ENCODE results near the gene DUSP19. TPM values are rescaled to one million over a fixed set of nuclear protein-coding genes. Genes with fewer than 3 reads are reported as not detected.

DUSP19 gene
- total and polyA plus RNA-seq, 7 experiments from 2014 or later, result 0.66 to 3.3 (median 1.2) TPM

DNA sequence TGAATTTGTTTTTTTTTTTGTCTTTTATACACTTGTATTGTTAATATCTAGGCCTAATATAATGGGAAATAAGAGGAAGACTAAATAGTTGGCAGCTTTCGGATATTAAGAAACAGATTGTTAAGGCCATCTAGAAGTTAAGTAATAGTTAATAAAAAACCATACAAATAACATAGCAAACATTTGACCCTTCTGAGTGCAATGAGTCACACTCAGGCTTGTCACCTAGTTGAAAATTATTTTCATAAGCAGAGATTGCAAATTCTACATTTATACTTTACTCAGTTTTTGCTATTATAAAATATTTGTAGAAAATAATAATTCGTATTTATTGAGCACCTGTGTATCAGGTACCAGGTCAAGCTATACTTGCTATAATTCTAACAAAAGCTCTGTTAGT is 48.1 kb downstream of the DUSP19 start:
- ChIA-PET CTCF (no interaction called here), POLR2A (no interaction called here)
- Histone ChIP-seq H3K27me3 (ENCODE audit: control insufficient read depth in 2 of 2, insufficient read depth in 2 of 2, low read length in 2 of 2) (no peaks in the 10 kb centered on the region), H3K9me3 (ENCODE audit: control insufficient read depth in 2 of 3, low read length in 3 of 3) (no peaks in the 10 kb centered on the region), H3K36me3 (ENCODE audit: control insufficient read depth in 2 of 3, insufficient read depth in 3 of 3, low read length in 3 of 3) (peaks cover 0 to 9% (median 3%) of the 10 kb centered on the region in 3 experiments), H3K4me1 (ENCODE audit: control insufficient read depth in 2 of 2, insufficient read depth in 2 of 2, low read length in 2 of 2) (peaks cover 8 to 15% of the 10 kb centered on the region in 2 donors), H3K4me3 (ENCODE audit: low read length) (no peak overlapping the region), H3K27ac (ENCODE audit: low read depth, low read length) (no peak overlapping the region)
- no peak for ATAC-seq
- H3K4me1 Mint-ChIP-seq, result peaks cover 21 to 57% (median 37%) of the 10 kb centered on the region in 7 donors
- peaks cover 0 to 12% (median 5%) of the 10 kb centered on the region in 5 donors for H3K27me3 Mint-ChIP-seq
- no peak for DNase-seq
- H3K36me3 Mint-ChIP-seq, result peaks cover 4 to 12% (median 10%) of the 10 kb centered on the region in 5 donors
- no peak overlapping the region for H3K27ac Mint-ChIP-seq
- peak overlapping the region in 6 of 10 donors; percentile 90 to 100 (median 96) for H3K4me3 Mint-ChIP-seq
- intact Hi-C loops (cut with micrococcal nuclease), result no loop called here
- H3K9me3 Mint-ChIP-seq, result no peaks in the 10 kb centered on the region

DNA sequence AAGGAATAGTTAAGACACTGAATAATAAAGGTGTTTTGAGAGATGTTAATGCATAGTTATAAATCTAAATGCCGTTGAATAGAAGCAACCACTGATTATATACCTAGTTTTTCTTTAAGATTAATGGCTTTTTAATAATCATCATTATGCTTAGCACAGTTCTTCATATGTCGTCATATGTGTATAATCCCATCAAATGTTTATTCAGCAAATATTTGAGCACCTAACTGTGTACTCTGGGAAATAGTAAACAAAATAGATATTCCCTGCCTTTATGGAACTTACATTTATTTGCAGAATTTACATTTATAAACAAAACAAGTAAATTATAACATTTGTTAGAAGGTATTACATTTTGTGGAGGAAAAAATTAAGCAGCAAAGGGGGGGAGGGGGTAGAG is 55.5 kb downstream of the DUSP19 start:
- ChIA-PET CTCF (no interaction called here), POLR2A (no interaction called here)
- Mint-ChIP-seq H3K27ac (no peak overlapping the region), H3K9me3 (no peaks in the 10 kb centered on the region), H3K4me3 (no peak overlapping the region), H3K36me3 (peaks cover 17 to 42% (median 32%) of the 10 kb centered on the region in 5 donors), H3K27me3 (no peaks in the 10 kb centered on the region), H3K4me1 (peaks cover 2 to 21% (median 15%) of the 10 kb centered on the region in 7 donors)
- H3K9me3 ChIP-seq (ENCODE audit: control insufficient read depth in 2 of 3, low read length in 3 of 3), result no peaks in the 10 kb centered on the region
- intact Hi-C loops (cut with micrococcal nuclease), result no loop called here
- H3K4me1 ChIP-seq (ENCODE audit: control insufficient read depth in 2 of 2, insufficient read depth in 2 of 2, low read length in 2 of 2), result no peaks in the 10 kb centered on the region
- H3K36me3 ChIP-seq (ENCODE audit: control insufficient read depth in 2 of 3, insufficient read depth in 3 of 3, low read length in 3 of 3), result peaks cover 0 to 13% (median under 1%) of the 10 kb centered on the region in 3 experiments
- H3K27ac ChIP-seq (ENCODE audit: low read depth, low read length), result no peak overlapping the region
- DNase-seq, result no peak
- no peak overlapping the region for H3K4me3 ChIP-seq (ENCODE audit: low read length)
- no peak for ATAC-seq
- H3K27me3 ChIP-seq (ENCODE audit: control insufficient read depth in 2 of 2, insufficient read depth in 2 of 2, low read length in 2 of 2), result no peaks in the 10 kb centered on the region

DNA sequence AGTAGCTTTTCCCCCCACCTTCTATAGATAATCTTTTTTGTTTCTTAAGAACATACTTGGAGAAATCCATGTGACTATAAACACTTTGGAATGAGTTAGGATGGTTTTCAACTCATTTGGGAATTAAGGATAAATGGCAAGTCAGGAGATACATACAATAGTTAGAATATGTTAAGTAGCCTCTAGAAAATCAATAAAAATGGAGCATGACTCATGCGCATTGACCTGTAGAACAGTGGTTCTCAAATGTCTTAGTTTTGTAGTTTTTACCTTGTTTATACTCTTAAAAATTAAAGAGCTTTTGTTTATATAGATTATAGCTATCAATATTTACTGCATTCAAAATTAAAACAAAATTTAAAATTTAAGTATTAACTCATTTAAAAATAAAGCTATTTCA is 70.4 kb downstream of the DUSP19 start:
- Mint-ChIP-seq H3K9me3 (peaks cover 0 to 8% (median 2%) of the 10 kb centered on the region in 11 donors), H3K27ac (no peak overlapping the region), H3K4me3 (no peak overlapping the region), H3K36me3 (peaks cover 12 to 79% (median 55%) of the 10 kb centered on the region in 5 donors), H3K27me3 (no peaks in the 10 kb centered on the region), H3K4me1 (peaks cover 3 to 27% (median 18%) of the 10 kb centered on the region in 7 donors)
- no peaks in the 10 kb centered on the region for H3K9me3 ChIP-seq (ENCODE audit: control insufficient read depth in 2 of 3, low read length in 3 of 3)
- DNase-seq (no peak), ATAC-seq (no peak)
- intact Hi-C loops (cut with micrococcal nuclease), result no loop called here
- CTCF ChIA-PET, result interaction anchor here (0.6 kb wide), 1 partner anchor 39 kb away, joined by 3 read pairs; no protein-coding TSS in a partner anchor
- no peak overlapping the region for H3K27ac ChIP-seq (ENCODE audit: low read depth, low read length)
- no peak overlapping the region for H3K4me3 ChIP-seq (ENCODE audit: low read length)
- no peaks in the 10 kb centered on the region for H3K4me1 ChIP-seq (ENCODE audit: control insufficient read depth in 2 of 2, insufficient read depth in 2 of 2, low read length in 2 of 2)
- POLR2A ChIA-PET, result interaction anchor here (0.6 kb wide), 1 partner anchor 11 kb away, joined by 4 read pairs; no protein-coding TSS in a partner anchor
- H3K27me3 ChIP-seq (ENCODE audit: control insufficient read depth in 2 of 2, insufficient read depth in 2 of 2, low read length in 2 of 2), result no peaks in the 10 kb centered on the region
- H3K36me3 ChIP-seq (ENCODE audit: control insufficient read depth in 2 of 3, insufficient read depth in 3 of 3, low read length in 3 of 3), result peaks cover 0 to 14% (median 3%) of the 10 kb centered on the region in 3 experiments

DNA sequence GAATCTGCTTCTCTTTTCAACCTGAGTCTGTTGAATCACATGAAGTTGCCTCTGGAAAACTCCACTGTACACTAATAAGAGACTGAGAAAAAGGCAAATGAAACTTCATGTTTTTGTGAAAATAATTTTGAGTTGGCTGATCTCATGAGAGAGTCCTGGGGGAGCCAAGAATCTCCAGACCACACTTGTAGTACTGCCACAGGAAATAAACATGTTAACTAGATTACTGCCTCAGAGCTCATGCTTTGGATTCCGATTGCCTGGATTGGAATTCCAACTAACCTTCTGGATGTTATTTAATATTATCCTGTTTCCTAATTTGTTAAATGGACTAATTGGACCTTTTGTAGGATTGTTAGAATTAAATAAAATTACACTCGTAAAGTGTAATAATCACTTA is 70.9 kb downstream of the DUSP19 start:
- peaks cover 13 to 79% (median 55%) of the 10 kb centered on the region in 5 donors for H3K36me3 Mint-ChIP-seq
- CTCF ChIA-PET, result no interaction called here
- intact Hi-C loops (cut with micrococcal nuclease), result no loop called here
- H3K4me3 Mint-ChIP-seq, result no peak overlapping the region
- no peak overlapping the region for H3K27ac ChIP-seq (ENCODE audit: low read depth, low read length)
- peaks cover 0 to 4% (median under 1%) of the 10 kb centered on the region in 11 donors for H3K9me3 Mint-ChIP-seq
- no peaks in the 10 kb centered on the region for H3K9me3 ChIP-seq (ENCODE audit: control insufficient read depth in 2 of 3, low read length in 3 of 3)
- H3K27ac Mint-ChIP-seq, result no peak overlapping the region
- no peaks in the 10 kb centered on the region for H3K4me1 ChIP-seq (ENCODE audit: control insufficient read depth in 2 of 2, insufficient read depth in 2 of 2, low read length in 2 of 2)
- POLR2A ChIA-PET, result interaction anchor here (0.6 kb wide), 1 partner anchor 12 kb away, joined by 4 read pairs; no protein-coding TSS in a partner anchor
- H3K4me3 ChIP-seq (ENCODE audit: low read length), result no peak overlapping the region
- no peaks in the 10 kb centered on the region for H3K27me3 Mint-ChIP-seq
- ATAC-seq (no peak), DNase-seq (no peak)
- H3K36me3 ChIP-seq (ENCODE audit: control insufficient read depth in 2 of 3, insufficient read depth in 3 of 3, low read length in 3 of 3), result peaks cover 0 to 9% (median 0%) of the 10 kb centered on the region in 3 experiments
- peaks cover 3 to 27% (median 18%) of the 10 kb centered on the region in 7 donors for H3K4me1 Mint-ChIP-seq
- H3K27me3 ChIP-seq (ENCODE audit: control insufficient read depth in 2 of 2, insufficient read depth in 2 of 2, low read length in 2 of 2), result no peaks in the 10 kb centered on the region

Other genes starting within 250 kb of the DUSP19 start
- gene FRZB, start 212.1 kb upstream of the DUSP19 start, total RNA-seq, result not detected
- not detected for gene FRZB, start 212.1 kb upstream of the DUSP19 start, polyA plus RNA-seq
- 1 to 10 TPM; 2.4 to 4.1 (median 2.7) TPM for gene NCKAP1, start 40.3 kb upstream of the DUSP19 start, total RNA-seq
- under 1 TPM; 0.31 to 0.57 TPM for gene NCKAP1, start 40.3 kb upstream of the DUSP19 start, polyA plus RNA-seq
- 10 to 100 TPM; 12.5 to 25.3 (median 19.7) TPM for gene NUP35, start 45.7 kb downstream of the DUSP19 start, total RNA-seq
- gene NUP35, start 45.7 kb downstream of the DUSP19 start, polyA plus RNA-seq, result 10 to 100 TPM in 1 of 2 donors, 1 to 10 TPM in 1; 5.2 to 11.8 TPM

All from naive thymus-derived CD4-positive, alpha-beta T cell (primary cell).